ENCODE data around the gene TAMALIN. TPM values are rescaled to one million over a fixed set of nuclear protein-coding genes. Genes with fewer than 3 reads are reported as not detected.

The TAMALIN gene
- total RNA-seq, 1 experiment from 2014 or later: 1.2 TPM

DNA sequence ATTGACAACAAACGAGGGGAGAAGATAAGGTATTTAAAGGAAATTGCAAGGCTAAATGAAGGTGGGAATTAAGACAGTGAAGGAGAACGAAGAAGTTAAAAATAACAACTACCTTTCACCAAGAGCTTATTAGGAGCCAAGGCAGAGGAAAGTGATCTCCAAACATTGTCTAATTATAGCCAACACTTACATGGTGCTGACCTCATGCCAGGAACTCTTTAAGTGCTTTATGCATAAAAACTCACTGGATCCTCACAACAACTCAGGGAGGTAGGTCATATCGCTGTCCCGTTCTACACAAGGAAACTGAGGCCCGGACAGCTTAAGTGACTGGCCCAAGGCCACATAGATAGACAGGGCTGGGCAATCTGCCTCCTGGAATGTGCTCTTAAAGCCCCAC lies 19.5 kb downstream of the TAMALIN start:
- H2BK20ac ChIP-seq (ENCODE audit: low read depth, low read length, poor library complexity, severe bottlenecking): no peak overlapping the region
- H3K9me3 ChIP-seq (ENCODE audit: control insufficient read depth, low read depth, low read length): no peaks in the 10 kb centered on the region
- no peaks in the 10 kb centered on the region for H3K79me2 ChIP-seq (ENCODE audit: insufficient read depth, low read length)
- H3K79me1 ChIP-seq (ENCODE audit: insufficient read depth, low read depth, low read length, poor library complexity, severe bottlenecking): no peaks in the 10 kb centered on the region
- no peak overlapping the region for H3K4me2 ChIP-seq (ENCODE audit: insufficient read depth, insufficient read length, low read length)
- no peak overlapping the region; a peak in 1 of 7 replicates for H3K27ac Mint-ChIP-seq
- no peak overlapping the region for H4K91ac ChIP-seq (ENCODE audit: insufficient read length, low read depth, low read length)
- H3K4ac ChIP-seq (ENCODE audit: low read depth, low read length): no peak overlapping the region
- WGBS (ENCODE audit: extremely low coverage, insufficient read length, low lambda C conversion rate): no CpG with 5 or more reads among the region's 5 CpGs
- no peak overlapping the region for H2BK120ac ChIP-seq (ENCODE audit: low read depth, low read length, poor library complexity, severe bottlenecking)
- H3K9ac ChIP-seq (ENCODE audit: extremely low read depth, insufficient read length, low read length): no peak overlapping the region
- peaks cover 3% of the 10 kb centered on the region for H3K4me1 ChIP-seq (ENCODE audit: insufficient read depth, low read length)
- no peak overlapping the region for H2BK15ac ChIP-seq (ENCODE audit: low read depth, low read length)
- no peak overlapping the region for H2BK5ac ChIP-seq (ENCODE audit: insufficient read length, low read length)
- no peak overlapping the region for H3K18ac ChIP-seq (ENCODE audit: insufficient read length, low read depth, low read length)
- no peaks in the 10 kb centered on the region; a peak in 1 of 5 replicates for H3K9me3 Mint-ChIP-seq
- H4K8ac ChIP-seq (replicated peaks; ENCODE audit: insufficient read length, low read depth, low read length): no peak overlapping the region
- no peak overlapping the region for H2AK5ac ChIP-seq (ENCODE audit: insufficient read length, low read length)
- H3K4me1 Mint-ChIP-seq: peaks cover 19 to 34% of the 10 kb centered on the region in 2 experiments
- no peaks in the 10 kb centered on the region; a peak in 1 of 7 replicates for H3K36me3 Mint-ChIP-seq (ENCODE audit: insufficient read depth in 1 of 3, low read depth in 3 of 3)
- H3K14ac ChIP-seq (ENCODE audit: insufficient read depth, low read length): no peak overlapping the region
- H3K27me3 ChIP-seq (ENCODE audit: insufficient read depth, low read length): peaks cover 5% of the 10 kb centered on the region; the same call in 1 of the 2 replicates
- H3K4me3 Mint-ChIP-seq: no peak overlapping the region
- H2AFZ ChIP-seq (ENCODE audit: low read length): no peak overlapping the region
- peaks cover 16% of the 10 kb centered on the region for H3K23me2 ChIP-seq (ENCODE audit: insufficient read length, low read depth, low read length, poor library complexity, severe bottlenecking)
- H3T11ph ChIP-seq (ENCODE audit: low read length): no peak overlapping the region
- DNase-seq: no peak
- H4K20me1 ChIP-seq (ENCODE audit: control insufficient read depth, insufficient read depth, insufficient read length): no peaks in the 10 kb centered on the region
- H3K23ac ChIP-seq (ENCODE audit: insufficient read length, low read depth, low read length): no peak overlapping the region
- no peak overlapping the region for H4K5ac ChIP-seq (ENCODE audit: insufficient read length, low read depth, low read length)
- H3K27ac ChIP-seq (ENCODE audit: insufficient read length, low read depth, low read length): no peak overlapping the region
- no peak overlapping the region for H2BK12ac ChIP-seq (ENCODE audit: insufficient read length, low read depth, low read length)
- peaks cover 46% of the 10 kb centered on the region for H3K27me3 Mint-ChIP-seq (ENCODE audit: low read depth)
- TF ChIP-seq, protein P1, sequence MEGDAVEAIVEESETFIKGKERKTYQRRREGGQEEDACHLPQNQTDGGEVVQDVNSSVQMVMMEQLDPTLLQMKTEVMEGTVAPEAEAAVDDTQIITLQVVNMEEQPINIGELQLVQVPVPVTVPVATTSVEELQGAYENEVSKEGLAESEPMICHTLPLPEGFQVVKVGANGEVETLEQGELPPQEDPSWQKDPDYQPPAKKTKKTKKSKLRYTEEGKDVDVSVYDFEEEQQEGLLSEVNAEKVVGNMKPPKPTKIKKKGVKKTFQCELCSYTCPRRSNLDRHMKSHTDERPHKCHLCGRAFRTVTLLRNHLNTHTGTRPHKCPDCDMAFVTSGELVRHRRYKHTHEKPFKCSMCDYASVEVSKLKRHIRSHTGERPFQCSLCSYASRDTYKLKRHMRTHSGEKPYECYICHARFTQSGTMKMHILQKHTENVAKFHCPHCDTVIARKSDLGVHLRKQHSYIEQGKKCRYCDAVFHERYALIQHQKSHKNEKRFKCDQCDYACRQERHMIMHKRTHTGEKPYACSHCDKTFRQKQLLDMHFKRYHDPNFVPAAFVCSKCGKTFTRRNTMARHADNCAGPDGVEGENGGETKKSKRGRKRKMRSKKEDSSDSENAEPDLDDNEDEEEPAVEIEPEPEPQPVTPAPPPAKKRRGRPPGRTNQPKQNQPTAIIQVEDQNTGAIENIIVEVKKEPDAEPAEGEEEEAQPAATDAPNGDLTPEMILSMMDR (conservative IDR thresholded peaks at IDR 0.05): no peak
- H3K56ac ChIP-seq (ENCODE audit: insufficient read length, low read depth, low read length): no peak overlapping the region
